ENCODE measurements around the gene CXCL5.

DNA sequence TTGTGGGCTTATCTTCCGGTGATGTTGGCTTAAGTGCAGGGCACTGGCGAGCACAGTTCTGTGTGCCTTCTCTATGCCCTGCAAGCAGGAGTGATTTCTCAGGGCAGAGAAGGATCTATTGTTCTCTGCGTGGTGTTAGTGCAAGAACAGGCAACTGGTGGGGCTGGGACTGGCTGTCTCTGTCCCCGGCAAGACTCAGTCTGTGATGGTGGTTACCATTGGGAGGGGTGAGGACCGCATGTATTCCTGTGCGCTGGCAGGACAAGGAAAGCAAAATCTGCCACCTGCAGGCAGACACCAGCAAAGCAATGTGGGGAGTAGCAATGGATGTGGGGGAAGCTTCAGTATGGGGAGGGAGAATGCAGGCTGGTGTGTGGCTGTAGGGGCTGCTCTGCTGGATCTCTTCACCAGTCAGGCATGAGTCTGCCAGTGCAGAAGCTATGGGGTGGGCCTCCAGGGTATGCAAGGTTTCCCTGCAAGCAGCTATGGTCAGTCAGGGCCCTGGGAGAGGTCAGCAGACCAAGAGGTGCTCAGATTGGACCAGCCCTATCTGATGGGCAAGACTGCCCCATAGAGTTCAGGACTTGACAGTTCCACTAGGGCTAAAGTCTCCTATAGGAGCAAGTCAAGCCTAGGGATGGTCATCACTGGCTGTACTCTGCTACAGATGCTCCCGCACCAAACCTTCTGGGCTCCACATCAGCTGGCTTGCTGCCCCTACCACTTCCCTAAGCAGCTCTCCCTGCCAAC lies 33.4 kb downstream of the CXCL5 start:
- no peak for TF ChIP-seq POLR2A (IDR thresholded peaks at IDR 0.05)
- TF ChIP-seq, protein P1, sequence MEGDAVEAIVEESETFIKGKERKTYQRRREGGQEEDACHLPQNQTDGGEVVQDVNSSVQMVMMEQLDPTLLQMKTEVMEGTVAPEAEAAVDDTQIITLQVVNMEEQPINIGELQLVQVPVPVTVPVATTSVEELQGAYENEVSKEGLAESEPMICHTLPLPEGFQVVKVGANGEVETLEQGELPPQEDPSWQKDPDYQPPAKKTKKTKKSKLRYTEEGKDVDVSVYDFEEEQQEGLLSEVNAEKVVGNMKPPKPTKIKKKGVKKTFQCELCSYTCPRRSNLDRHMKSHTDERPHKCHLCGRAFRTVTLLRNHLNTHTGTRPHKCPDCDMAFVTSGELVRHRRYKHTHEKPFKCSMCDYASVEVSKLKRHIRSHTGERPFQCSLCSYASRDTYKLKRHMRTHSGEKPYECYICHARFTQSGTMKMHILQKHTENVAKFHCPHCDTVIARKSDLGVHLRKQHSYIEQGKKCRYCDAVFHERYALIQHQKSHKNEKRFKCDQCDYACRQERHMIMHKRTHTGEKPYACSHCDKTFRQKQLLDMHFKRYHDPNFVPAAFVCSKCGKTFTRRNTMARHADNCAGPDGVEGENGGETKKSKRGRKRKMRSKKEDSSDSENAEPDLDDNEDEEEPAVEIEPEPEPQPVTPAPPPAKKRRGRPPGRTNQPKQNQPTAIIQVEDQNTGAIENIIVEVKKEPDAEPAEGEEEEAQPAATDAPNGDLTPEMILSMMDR (IDR thresholded peaks at IDR 0.05) = no peak
